HG02970 (cell line): ENCODE results near the gene PEF1.

Experiments
- ATAC-seq: cut with Tn5 transposase; IDR thresholded peaks from one replicate; pipeline ENCODE4 v1.9.1; 2021; ENCODE audit warnings: mild to moderate bottlenecking, moderate library complexity, moderate number of reproducible peaks; ENCODE audit not compliant: unreplicated experiment, low FRiP score

PEF1 gene

GRCh38 chr1:31617916-31618746, 26.5 kb downstream of the PEF1 start:
- no peak for ATAC-seq

GRCh38 chr1:31617218-31617915, 27.3 kb downstream of the PEF1 start, which contains the start of gene HCRTR1:
Gene HCRTR1, plus strand, starts transcription at chr1:31617689. Its CDS starts 1,504 bp downstream, at chr1:31619193.
- no peak for ATAC-seq

GRCh38 chr1:31615939-31616338, 28.7 kb downstream of the PEF1 start:
- no peak for ATAC-seq

GRCh38 chr1:31615414-31615813, 29.3 kb downstream of the PEF1 start:
- no peak for ATAC-seq

- no peak for ATAC-seq
These were observed 30.2 kb downstream of the PEF1 start for GRCh38 chr1:31614414-31615005.

- ATAC-seq, result no peak
These were observed 35.1 kb downstream of the PEF1 start for GRCh38 chr1:31609514-31610118.

GRCh38 chr1:31607360-31607759, 37.3 kb downstream of the PEF1 start:
- ATAC-seq, result no peak

GRCh38 chr1:31605908-31606427, 38.7 kb downstream of the PEF1 start:
- ATAC-seq, result peak; percentile 95

- ATAC-seq, result no peak
These were observed 42.6 kb downstream of the PEF1 start for GRCh38 chr1:31602081-31602480.

- ATAC-seq, result no peak
These were observed 44.0 kb downstream of the PEF1 start for GRCh38 chr1:31600641-31601040.

GRCh38 chr1:31598980-31599379, 45.7 kb downstream of the PEF1 start:
- ATAC-seq, result no peak

GRCh38 chr1:31596737-31597097, 48.0 kb downstream of the PEF1 start:
- ATAC-seq, result no peak

- no peak for ATAC-seq
These were observed 48.6 kb downstream of the PEF1 start for GRCh38 chr1:31595836-31596736.

- ATAC-seq, result no peak
These were observed 50.7 kb downstream of the PEF1 start for GRCh38 chr1:31593770-31594632.

GRCh38 chr1:31593136-31593665, 51.5 kb downstream of the PEF1 start:
- ATAC-seq, result no peak

- no peak for ATAC-seq
These were observed 52.5 kb downstream of the PEF1 start for GRCh38 chr1:31592132-31592531.

GRCh38 chr1:31591425-31592093, 53.1 kb downstream of the PEF1 start:
- ATAC-seq, result no peak
